GM10266 (cell line): ENCODE measurements around the gene RAB3A.
A peak's percentile ranks its signal among the peaks of the same experiment; 100 is the strongest.

Experiments used
- DNase-seq: peaks from one replicate; pipeline ENCODE4 v3.0.0; 2012; ENCODE audit errors: extremely low spot score
- TF ChIP-seq, protein P1 (sequence below): IDR thresholded peaks from 2 replicates; pipeline ENCODE4 v1.5.1; 2012; ENCODE audit warnings: mild to moderate bottlenecking, low read depth; ENCODE audit not compliant: control insufficient read depth, insufficient read depth; ENCODE audit errors: missing control alignments

Gene RAB3A

DNA sequence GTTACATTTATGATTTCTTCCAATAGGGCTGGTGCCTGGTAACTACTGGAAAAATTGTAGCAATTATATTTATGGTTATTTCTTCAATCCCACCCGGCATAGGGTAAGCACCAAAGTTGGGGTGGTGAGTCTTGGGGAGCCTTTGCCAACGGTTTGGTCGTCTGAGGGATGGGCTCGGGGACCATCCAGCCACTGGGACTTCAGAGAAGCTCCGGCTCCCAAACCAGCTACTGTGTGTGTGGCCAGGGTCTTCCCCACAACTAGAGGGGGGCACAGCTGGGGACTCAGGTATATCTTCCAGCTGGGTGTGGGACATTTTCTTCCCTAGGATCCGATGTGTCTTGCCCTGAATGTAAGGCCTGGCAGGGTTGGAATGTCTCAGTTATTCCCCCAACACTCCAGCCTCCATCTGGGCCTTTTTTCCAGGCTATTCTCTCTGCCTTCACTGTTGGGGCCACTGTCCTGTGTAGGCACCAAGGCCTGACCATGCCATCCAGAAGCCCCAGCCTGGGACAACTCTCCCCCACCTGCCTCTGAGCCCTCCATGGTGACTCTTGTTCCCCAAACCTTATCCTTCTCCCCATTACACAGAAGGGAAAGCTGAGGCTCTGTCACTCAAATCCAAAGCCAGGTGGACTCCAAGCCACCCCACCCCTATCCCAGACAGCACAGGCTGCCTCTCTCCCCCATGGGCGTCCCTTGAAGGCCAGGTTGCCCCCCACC is 31.4 kb downstream of the RAB3A start:
- TF ChIP-seq, protein P1, sequence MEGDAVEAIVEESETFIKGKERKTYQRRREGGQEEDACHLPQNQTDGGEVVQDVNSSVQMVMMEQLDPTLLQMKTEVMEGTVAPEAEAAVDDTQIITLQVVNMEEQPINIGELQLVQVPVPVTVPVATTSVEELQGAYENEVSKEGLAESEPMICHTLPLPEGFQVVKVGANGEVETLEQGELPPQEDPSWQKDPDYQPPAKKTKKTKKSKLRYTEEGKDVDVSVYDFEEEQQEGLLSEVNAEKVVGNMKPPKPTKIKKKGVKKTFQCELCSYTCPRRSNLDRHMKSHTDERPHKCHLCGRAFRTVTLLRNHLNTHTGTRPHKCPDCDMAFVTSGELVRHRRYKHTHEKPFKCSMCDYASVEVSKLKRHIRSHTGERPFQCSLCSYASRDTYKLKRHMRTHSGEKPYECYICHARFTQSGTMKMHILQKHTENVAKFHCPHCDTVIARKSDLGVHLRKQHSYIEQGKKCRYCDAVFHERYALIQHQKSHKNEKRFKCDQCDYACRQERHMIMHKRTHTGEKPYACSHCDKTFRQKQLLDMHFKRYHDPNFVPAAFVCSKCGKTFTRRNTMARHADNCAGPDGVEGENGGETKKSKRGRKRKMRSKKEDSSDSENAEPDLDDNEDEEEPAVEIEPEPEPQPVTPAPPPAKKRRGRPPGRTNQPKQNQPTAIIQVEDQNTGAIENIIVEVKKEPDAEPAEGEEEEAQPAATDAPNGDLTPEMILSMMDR = no peak
- no peak for DNase-seq

DNA sequence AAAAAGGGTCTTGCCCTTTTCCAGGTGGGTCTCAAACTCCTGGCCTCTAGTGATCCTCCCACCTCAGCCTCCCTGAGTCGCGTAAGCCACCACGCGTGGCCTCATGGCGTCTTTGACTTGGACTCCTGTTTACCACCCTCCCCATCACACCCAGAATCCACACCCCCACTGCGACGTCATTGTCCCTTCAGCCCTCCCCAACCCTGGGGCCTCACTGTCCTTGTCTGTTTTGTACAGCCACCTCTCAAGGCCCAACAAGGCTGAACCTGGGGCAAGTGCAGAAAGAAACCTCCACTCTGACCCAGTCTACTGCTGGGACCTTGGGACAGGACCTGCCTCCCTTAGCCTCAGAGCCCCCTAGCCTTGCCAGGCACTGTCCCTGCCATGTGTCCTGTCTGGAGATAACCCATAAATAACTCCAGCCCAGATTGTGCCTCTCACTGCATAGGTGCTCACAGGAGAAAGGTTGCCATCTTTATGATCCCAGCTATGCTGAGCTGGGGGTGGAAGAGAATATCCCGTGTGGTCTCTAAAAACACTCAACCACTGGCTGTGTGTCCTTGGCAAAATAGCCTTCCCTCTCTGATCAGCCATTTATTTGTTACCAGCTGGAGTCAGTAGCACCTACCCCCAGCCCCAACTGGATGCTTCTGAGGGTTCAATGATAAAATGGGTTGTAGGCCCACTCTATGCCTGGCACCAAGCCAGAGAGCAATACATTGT is 32.1 kb downstream of the RAB3A start:
- peak; percentile 62 for DNase-seq

DNA sequence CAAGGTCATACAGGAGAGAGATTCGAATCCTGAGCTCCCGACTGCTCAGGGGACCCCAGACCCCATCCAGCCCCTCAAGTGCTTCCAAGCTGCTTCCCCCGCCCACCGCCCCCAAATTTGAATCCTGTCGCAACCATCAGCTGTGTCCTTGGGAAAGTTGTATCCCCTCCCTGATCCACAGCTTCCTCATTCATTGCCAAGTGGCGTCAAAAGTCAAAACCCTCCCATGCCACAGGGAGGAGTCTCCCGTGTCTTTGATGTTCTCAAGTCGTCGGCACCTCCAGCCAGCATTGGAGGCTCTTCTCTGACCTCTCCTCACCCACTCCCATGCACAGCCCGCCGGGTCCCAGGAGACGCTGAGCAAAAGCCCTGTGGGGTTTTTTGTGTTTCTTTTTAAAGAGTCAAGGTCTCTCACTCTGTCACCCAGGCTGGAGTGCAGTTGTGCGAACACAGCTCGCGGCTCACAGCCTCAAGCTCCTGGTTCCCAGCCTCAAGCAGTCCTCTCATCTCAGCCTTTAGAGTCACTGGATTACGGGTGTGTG is 33.1 kb downstream of the RAB3A start:
- TF ChIP-seq, protein P1 = no peak
- peak; percentile 89 for DNase-seq

More for the DNA sequence above, 32.1 kb downstream of the RAB3A start:
- TF ChIP-seq, protein P1 = no peak

DNA sequence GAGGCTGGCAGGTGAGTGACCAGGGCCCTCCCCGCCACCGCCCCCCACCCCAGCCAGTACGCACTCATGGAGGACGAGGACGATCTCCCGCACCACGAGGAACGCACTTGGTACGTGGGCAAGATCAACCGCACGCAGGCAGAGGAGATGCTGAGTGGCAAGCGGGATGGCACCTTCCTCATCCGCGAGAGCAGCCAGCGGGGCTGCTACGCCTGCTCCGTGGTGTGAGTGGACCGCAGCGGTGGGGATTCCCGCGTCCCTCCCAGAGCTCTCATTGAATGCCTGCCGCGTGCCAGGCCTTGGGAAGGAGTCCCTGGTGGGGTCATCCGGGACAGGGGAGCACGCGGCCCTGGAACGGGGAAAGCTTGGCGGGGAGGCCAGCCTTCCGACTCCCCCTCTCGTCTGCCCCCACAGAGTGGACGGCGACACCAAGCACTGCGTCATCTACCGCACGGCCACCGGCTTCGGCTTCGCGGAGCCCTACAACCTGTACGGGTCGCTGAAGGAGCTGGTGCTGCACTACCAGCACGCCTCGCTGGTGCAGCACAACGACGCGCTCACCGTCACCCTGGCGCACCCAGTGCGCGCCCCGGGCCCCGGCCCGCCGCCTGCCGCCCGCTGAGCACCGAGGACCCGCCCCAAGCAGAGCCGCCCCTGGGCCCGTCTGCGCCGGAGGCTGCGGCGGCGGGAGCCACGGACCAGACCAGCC is 35.0 kb downstream of the RAB3A start:
- TF ChIP-seq, protein P1 = no peak
- DNase-seq = no peak

DNA sequence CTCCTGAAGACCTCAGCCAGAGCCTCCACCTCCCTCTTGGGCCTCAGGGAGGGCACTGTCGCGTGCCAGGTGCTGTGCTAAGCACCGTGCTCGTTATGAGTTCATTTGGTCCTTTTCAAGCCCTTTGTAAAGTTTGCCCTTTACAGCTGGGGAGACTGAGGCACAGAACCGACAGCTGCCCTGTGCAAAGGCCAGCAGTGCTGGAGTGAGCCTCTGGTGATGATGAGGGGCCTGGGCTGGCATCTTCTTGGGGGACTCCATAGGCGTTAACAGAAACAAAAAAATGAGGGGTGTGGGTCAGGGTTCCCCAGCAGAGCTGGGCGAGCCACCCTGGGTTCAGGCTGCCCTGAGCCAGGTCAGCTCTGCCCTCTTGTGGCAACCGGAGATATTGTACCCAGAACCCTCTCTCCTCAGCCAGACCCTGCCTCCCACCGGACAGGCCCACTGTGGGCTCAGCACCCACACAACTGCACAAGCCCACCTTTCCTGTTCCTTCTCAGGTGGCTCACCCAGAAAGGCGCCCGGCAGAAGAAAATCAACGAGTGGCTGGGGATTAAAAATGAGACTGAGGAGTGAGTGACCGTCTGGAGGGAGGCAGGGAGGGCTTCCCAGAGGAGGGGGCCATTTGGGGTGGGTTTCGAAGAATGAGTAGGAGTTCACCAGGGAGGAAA is 35.7 kb downstream of the RAB3A start:
- DNase-seq = peak; percentile 93
- TF ChIP-seq, protein P1 = peak; percentile 84

DNA sequence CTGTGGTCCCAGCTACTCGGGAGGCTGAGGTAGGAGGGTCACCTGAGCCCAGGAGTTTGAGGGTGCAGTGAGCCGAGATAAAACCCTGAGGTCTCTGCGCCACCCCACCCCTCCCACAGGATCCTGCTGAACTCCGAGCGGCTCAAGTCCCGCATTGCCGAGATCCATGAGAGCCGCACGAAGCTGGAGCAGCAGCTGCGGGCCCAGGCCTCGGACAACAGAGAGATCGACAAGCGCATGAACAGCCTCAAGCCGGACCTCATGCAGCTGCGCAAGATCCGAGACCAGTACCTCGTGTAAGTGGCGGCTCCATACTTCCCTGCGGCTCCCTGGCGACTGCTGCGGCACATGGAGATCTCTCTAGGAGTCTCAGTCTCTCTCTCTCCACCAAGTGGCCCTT is 36.8 kb downstream of the RAB3A start:
- TF ChIP-seq, protein P1 = no peak
- no peak for DNase-seq
